Left forelimb (tissue), 1 donor: ENCODE measurements around the gene ASB4.

Source experiments
- DNase-seq: peaks from one replicate; pipeline ENCODE4 v3.0.0-alpha.2; 2018; ENCODE audit warnings: low spot score

The ASB4 gene

GRCh38 chr7:95553939-95554338 lies 68.2 kb downstream of the ASB4 start:
- DNase-seq, result no peak

- no peak for DNase-seq
Observed at GRCh38 chr7:95556777-95557176, 71.0 kb downstream of the ASB4 start.

GRCh38 chr7:95558864-95559263 lies 73.1 kb downstream of the ASB4 start:
- no peak for DNase-seq

- DNase-seq, result no peak
Observed at GRCh38 chr7:95560674-95561073, 74.9 kb downstream of the ASB4 start.

GRCh38 chr7:95569720-95570119 lies 84.0 kb downstream of the ASB4 start:
- no peak for DNase-seq

- DNase-seq, result no peak
Observed at GRCh38 chr7:95577137-95577536, 91.4 kb downstream of the ASB4 start.

- no peak for DNase-seq
Observed at GRCh38 chr7:95578299-95578855, 92.6 kb downstream of the ASB4 start.

- no peak for DNase-seq
Observed at GRCh38 chr7:95579318-95579717, 93.6 kb downstream of the ASB4 start.

- DNase-seq, result no peak
Observed at GRCh38 chr7:95581467-95581866, 95.7 kb downstream of the ASB4 start.

GRCh38 chr7:95582578-95583293 lies 97.0 kb downstream of the ASB4 start:
- DNase-seq, result no peak

- DNase-seq, result no peak
Observed at GRCh38 chr7:95583834-95584621, 98.3 kb downstream of the ASB4 start.

- DNase-seq, result no peak
Observed at GRCh38 chr7:95584769-95585425, 99.2 kb downstream of the ASB4 start.

GRCh38 chr7:95585426-95585789 lies 99.7 kb downstream of the ASB4 start:
- DNase-seq, result no peak

GRCh38 chr7:95586951-95587301 lies 101.2 kb downstream of the ASB4 start:
- DNase-seq, result no peak

- no peak for DNase-seq
Observed at GRCh38 chr7:95589031-95589430, 103.3 kb downstream of the ASB4 start.

- no peak for DNase-seq
Observed at GRCh38 chr7:95589766-95590165, 104.0 kb downstream of the ASB4 start.
